ENCODE results near the gene SND1.

The SND1 gene

DNA sequence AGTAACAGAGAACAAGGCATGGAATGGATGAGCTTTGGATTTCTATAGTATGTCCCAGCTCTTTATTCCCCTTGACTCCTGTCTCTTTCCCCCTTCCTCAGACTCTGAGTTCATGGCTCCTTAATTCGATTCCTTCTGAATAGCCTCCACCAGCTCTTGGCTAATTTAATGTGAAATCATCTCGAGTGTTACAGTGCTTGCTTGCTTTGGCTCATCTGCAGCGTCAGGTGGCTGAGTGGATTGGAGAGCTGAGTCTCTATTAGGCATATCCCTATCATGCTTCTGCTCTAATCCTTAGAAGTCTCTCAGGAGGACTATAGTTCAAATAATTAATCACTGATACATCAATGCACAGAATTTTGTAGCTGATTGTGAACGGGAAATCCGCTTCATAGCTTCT, 244.7 kb downstream of the SND1 start:
- in situ Hi-C loops (cut with HindIII; ENCODE audit: low pct_ligation_motif_present, low sequenced_read_pairs) = no loop called here
- Histone ChIP-seq H3K27ac (no peak overlapping the region), H3K36me3 (replicated peaks) (peaks cover 4% of the 10 kb centered on the region), H3K27me3 (replicated peaks) (no peaks in the 10 kb centered on the region), H3K4me3 (ENCODE audit: low read depth, low read length) (no peak overlapping the region)
- no peak for DNase-seq
- TF ChIP-seq, protein P1, sequence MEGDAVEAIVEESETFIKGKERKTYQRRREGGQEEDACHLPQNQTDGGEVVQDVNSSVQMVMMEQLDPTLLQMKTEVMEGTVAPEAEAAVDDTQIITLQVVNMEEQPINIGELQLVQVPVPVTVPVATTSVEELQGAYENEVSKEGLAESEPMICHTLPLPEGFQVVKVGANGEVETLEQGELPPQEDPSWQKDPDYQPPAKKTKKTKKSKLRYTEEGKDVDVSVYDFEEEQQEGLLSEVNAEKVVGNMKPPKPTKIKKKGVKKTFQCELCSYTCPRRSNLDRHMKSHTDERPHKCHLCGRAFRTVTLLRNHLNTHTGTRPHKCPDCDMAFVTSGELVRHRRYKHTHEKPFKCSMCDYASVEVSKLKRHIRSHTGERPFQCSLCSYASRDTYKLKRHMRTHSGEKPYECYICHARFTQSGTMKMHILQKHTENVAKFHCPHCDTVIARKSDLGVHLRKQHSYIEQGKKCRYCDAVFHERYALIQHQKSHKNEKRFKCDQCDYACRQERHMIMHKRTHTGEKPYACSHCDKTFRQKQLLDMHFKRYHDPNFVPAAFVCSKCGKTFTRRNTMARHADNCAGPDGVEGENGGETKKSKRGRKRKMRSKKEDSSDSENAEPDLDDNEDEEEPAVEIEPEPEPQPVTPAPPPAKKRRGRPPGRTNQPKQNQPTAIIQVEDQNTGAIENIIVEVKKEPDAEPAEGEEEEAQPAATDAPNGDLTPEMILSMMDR (IDR thresholded peaks at IDR 0.05; ENCODE audit: low read depth, low read length, missing control alignments) = no peak

DNA sequence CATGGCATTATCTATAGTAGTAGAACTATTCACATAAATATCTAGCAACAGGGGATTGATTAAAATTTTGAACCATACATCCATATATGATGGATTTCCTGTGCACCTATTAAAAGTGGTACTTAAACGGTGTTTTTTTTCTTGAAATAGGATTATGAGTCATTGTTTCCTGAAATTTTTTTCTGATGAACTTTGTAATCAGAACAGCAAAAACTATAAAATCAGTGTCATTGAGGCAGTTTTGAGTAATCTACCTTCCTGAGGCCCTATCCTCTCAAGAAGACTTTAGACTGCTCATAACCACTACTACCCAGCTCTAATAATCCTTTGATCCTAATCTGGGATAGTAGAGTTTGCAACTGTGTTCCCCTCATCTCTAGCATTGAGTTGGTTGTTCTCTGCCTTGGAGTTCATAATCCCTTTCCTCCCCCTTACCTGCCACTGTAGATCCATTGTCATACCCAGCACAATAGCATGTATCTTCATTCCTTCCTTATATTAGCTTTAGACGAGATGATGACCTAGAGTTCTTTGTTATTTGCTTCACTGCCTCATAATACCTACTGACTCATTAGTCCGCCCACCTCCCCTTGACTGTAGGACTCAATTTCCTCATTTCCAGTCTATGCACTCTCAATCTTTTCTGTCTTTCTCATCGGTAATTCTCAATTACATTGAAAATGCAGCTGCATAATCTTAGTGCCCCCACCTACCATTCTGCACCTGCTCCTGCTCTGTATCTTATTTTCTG, 245.9 kb downstream of the SND1 start:
- DNase-seq = peak; percentile 40
- H3K4me3 ChIP-seq (ENCODE audit: low read depth, low read length) = no peak overlapping the region

DNA sequence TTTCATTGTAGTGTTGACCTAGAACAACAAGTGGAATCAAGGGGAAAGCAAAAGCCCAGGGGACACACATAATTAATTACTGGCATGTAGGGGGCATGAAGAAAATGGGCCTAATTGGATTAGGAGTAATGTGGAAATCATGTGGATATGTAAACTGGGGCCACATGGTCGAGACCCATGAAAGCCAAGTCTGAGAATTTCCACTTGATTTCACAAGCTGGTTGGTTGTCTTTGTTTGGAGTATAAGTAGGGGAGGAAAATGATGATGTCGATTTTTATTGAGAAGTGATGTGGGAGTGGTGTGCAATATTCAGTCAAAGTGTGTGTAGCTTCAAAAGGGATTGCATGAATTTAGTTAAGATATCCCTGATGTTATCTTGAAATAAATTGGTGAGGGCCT, 247.4 kb downstream of the SND1 start:
- H3K27me3 ChIP-seq (replicated peaks) = no peaks in the 10 kb centered on the region
- in situ Hi-C loops (cut with HindIII; ENCODE audit: low pct_ligation_motif_present, low sequenced_read_pairs) = no loop called here
- no peaks in the 10 kb centered on the region for H3K36me3 ChIP-seq (replicated peaks)
- H3K27ac ChIP-seq = no peak overlapping the region
- H3K4me3 ChIP-seq (ENCODE audit: low read depth, low read length) = no peak overlapping the region
- TF ChIP-seq, protein P1 (IDR thresholded peaks at IDR 0.05; ENCODE audit: low read depth, low read length, missing control alignments) = no peak
- DNase-seq = no peak

More for the DNA sequence above, 245.9 kb downstream of the SND1 start:
- no peaks in the 10 kb centered on the region for H3K36me3 ChIP-seq (replicated peaks)
- no peaks in the 10 kb centered on the region for H3K27me3 ChIP-seq (replicated peaks)
- in situ Hi-C loops (cut with HindIII; ENCODE audit: low pct_ligation_motif_present, low sequenced_read_pairs) = no loop called here
- TF ChIP-seq, protein P1 (IDR thresholded peaks at IDR 0.05; ENCODE audit: low read depth, low read length, missing control alignments) = no peak
- H3K27ac ChIP-seq = no peak overlapping the region

DNA sequence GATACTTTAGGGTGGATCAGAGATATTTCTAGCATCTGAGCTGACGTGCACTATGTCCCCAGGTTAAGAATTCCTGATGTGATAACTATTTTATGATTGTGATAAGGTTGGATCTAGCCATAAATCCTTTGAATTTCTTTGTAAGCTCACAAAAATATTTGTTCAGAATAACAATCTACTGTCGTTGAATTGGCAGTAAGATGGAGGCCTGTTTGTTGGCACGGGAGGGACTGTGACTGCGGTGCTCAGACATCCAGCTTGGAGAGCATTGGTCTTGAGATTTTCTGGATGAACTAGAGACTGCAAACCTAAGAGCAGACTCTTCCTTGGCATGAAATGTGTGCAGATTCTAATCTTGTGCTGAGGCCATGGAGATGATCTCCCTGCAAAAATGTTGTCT, 248.1 kb downstream of the SND1 start:
- Histone ChIP-seq H3K27me3 (replicated peaks) (no peaks in the 10 kb centered on the region), H3K36me3 (replicated peaks) (no peaks in the 10 kb centered on the region), H3K4me3 (ENCODE audit: low read depth, low read length) (no peak overlapping the region), H3K27ac (no peak overlapping the region)
- TF ChIP-seq, protein P1 (IDR thresholded peaks at IDR 0.05; ENCODE audit: low read depth, low read length, missing control alignments) = no peak
- in situ Hi-C loops (cut with HindIII; ENCODE audit: low pct_ligation_motif_present, low sequenced_read_pairs) = no loop called here
- no peak for DNase-seq

DNA sequence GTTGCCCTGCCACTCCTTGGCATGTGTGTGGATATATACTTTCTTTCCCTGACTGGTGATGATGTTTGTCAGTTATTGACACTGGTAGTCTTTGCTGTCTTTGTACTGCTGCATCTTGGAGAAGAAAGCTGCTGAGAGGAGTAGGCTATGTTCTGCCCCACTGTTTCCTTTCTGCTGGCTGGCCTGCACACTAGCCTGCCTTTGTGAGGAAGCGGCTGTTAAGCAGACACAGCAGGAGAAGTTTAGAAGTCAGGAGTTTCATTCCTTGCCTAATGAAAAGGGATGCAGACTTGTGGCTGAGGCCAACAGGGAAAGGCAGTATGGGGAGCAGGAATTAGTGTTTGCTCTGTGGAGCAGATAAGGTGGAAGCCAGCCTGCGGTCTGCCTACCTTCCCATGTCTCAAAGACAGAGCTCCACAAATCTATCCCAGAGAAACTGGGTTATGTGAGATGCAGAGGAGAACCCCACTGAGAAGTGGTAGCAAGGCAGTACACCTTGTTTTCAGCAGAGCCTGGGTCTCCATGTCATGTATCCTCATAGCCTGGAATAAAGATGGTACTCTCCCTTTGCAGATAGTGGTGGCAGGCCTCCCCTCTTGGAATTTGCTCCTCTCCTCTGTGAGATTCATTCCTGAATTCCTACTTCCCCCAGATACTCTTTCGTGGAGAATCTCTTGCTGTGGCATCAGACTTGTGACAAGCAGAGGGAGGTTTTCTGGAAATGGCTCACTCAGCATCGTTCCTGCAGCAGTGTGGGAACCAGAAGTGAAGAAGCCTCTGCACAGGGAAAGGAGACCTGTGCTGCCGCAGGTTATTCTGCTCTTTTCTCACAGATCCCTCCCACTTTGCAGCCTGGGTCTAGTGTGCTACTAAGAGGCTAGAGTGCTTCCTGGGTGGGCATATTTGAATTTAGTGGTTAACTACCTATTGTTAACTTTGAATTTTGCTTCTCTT, 249.0 kb downstream of the SND1 start:
- H3K36me3 ChIP-seq (replicated peaks) = no peaks in the 10 kb centered on the region
- no peak overlapping the region for H3K4me3 ChIP-seq (ENCODE audit: low read depth, low read length)
- H3K27me3 ChIP-seq (replicated peaks) = no peaks in the 10 kb centered on the region
- TF ChIP-seq, protein P1 (IDR thresholded peaks at IDR 0.05; ENCODE audit: low read depth, low read length, missing control alignments) = no peak
- in situ Hi-C loops (cut with HindIII; ENCODE audit: low pct_ligation_motif_present, low sequenced_read_pairs) = no loop called here
- no peak overlapping the region for H3K27ac ChIP-seq
- DNase-seq = no peak
